Calu3 (cell line): ENCODE measurements around the gene ZNF691. TPM values are rescaled to one million over a fixed set of nuclear protein-coding genes. Genes with fewer than 3 reads are reported as not detected.

Experiments
- BruUV-seq: library from RNA; stranded (reverse); fragments of 400-500 nt; replicated peaks from 2 replicates; lab custom pipeline; 2021; lab: Mats Ljungman, UMichigan
- CTCF ChIA-PET: fragments of 300-600 bp; sonication (Branson Sonifier 250); formaldehyde crosslinking; loops from one replicate; lab custom pipeline; 2022; ENCODE audit warnings: antibody characterized with exemption; lab: Charles Lee
- DNase-seq: peaks from one replicate; pipeline ENCODE4 v3.0.0; 2022
- H3K27ac Mint-ChIP-seq: one replicate; pipeline ENCODE4 v1.8.0; 2022; ENCODE audit warnings: mixed read lengths; ENCODE audit not compliant: unreplicated experiment
- H3K27me3 Mint-ChIP-seq: one replicate; pipeline ENCODE4 v1.8.0; 2022; ENCODE audit warnings: mixed read lengths; ENCODE audit not compliant: unreplicated experiment
- H3K36me3 Mint-ChIP-seq: one replicate; pipeline ENCODE4 v1.8.0; 2022; ENCODE audit warnings: mild to moderate bottlenecking, moderate library complexity, mixed read lengths; ENCODE audit not compliant: insufficient read depth, unreplicated experiment
- H3K4me1 Mint-ChIP-seq: one replicate; pipeline ENCODE4 v1.8.0; 2022; ENCODE audit warnings: mild to moderate bottlenecking, low read depth, mixed read lengths; ENCODE audit not compliant: unreplicated experiment
- H3K4me3 Mint-ChIP-seq: one replicate; pipeline ENCODE4 v1.8.0; 2022; ENCODE audit warnings: mild to moderate bottlenecking, low read depth, moderate library complexity, mixed read lengths; ENCODE audit not compliant: unreplicated experiment
- H3K9me3 Mint-ChIP-seq: one replicate; pipeline ENCODE4 v1.8.0; 2022; ENCODE audit warnings: low read depth, mixed read lengths; ENCODE audit not compliant: unreplicated experiment
- intact Hi-C: fragments of 100-400 bp; cut with micrococcal nuclease; formaldehyde crosslinking; loops from one replicate; pipeline ENCODE4 v1.10.0; 2022; ENCODE audit not compliant: unreplicated experiment
- total RNA-seq: library from RNA; stranded (reverse); gene quantifications from 2 replicates; pipeline ENCODE4 v1.2.3, GENCODE V29; 2022
- TF ChIP-seq, protein P1 (sequence below): fragments of 200-600 bp; IDR thresholded peaks from one replicate; pipeline ENCODE4 v1.8.0; 2022; ENCODE audit warnings: antibody characterized with exemption; ENCODE audit not compliant: unreplicated experiment

ZNF691 gene
- total RNA-seq, 1 experiment from 2014 or later: 12.0 TPM

GRCh38 chr1:42873670-42874069, 27.3 kb downstream of the ZNF691 start:
- Mint-ChIP-seq H3K4me3 (no peak overlapping the region), H3K4me1 (no peaks in the 10 kb centered on the region), H3K9me3 (peaks cover 7% of the 10 kb centered on the region), H3K36me3 (no peaks in the 10 kb centered on the region), H3K27ac (no peak overlapping the region), H3K27me3 (peaks cover 89% of the 10 kb centered on the region)
- intact Hi-C loops: no loop called here
- CTCF ChIA-PET: no interaction called here
- no TSS peak for BruUV-seq
- DNase-seq: no peak
- TF ChIP-seq, protein P1, sequence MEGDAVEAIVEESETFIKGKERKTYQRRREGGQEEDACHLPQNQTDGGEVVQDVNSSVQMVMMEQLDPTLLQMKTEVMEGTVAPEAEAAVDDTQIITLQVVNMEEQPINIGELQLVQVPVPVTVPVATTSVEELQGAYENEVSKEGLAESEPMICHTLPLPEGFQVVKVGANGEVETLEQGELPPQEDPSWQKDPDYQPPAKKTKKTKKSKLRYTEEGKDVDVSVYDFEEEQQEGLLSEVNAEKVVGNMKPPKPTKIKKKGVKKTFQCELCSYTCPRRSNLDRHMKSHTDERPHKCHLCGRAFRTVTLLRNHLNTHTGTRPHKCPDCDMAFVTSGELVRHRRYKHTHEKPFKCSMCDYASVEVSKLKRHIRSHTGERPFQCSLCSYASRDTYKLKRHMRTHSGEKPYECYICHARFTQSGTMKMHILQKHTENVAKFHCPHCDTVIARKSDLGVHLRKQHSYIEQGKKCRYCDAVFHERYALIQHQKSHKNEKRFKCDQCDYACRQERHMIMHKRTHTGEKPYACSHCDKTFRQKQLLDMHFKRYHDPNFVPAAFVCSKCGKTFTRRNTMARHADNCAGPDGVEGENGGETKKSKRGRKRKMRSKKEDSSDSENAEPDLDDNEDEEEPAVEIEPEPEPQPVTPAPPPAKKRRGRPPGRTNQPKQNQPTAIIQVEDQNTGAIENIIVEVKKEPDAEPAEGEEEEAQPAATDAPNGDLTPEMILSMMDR: no peak

- Mint-ChIP-seq H3K36me3 (no peaks in the 10 kb centered on the region), H3K4me1 (no peaks in the 10 kb centered on the region), H3K27me3 (peaks cover 65% of the 10 kb centered on the region), H3K9me3 (peaks cover 7% of the 10 kb centered on the region), H3K27ac (no peak overlapping the region), H3K4me3 (no peak overlapping the region)
- BruUV-seq: no TSS peak
- intact Hi-C loops: no loop called here
- DNase-seq: no peak
- TF ChIP-seq, protein P1: no peak
- CTCF ChIA-PET: no interaction called here
Measured at GRCh38 chr1:42876009-42876408, 29.6 kb downstream of the ZNF691 start.

DNA sequence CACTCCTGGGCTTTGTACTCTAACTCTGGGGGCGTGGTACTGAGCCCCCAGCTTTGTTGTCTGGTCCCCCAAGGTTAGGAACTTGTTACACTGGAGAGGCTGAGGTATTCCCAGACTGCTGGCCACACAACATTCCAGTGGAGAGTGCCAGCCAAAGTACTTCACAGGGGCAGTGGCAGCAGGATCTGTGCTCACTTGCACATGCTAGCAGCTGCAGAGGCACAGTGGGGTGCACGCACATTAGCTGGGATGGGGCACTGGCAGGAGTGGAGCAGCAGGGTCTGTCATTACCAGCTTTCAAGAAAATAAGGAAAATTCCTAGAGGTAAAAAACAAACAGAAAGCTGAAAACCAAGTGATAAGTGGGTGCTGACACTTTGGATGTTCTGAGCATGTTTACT, 31.0 kb downstream of the ZNF691 start:
- H3K27ac Mint-ChIP-seq: no peak overlapping the region
- no TSS peak for BruUV-seq
- peaks cover 7% of the 10 kb centered on the region for H3K9me3 Mint-ChIP-seq
- no peak for DNase-seq
- peaks cover 57% of the 10 kb centered on the region for H3K27me3 Mint-ChIP-seq
- H3K4me1 Mint-ChIP-seq: no peaks in the 10 kb centered on the region
- TF ChIP-seq, protein P1: no peak
- no peak overlapping the region for H3K4me3 Mint-ChIP-seq
- intact Hi-C loops: no loop called here
- H3K36me3 Mint-ChIP-seq: no peaks in the 10 kb centered on the region
- CTCF ChIA-PET: no interaction called here

DNA sequence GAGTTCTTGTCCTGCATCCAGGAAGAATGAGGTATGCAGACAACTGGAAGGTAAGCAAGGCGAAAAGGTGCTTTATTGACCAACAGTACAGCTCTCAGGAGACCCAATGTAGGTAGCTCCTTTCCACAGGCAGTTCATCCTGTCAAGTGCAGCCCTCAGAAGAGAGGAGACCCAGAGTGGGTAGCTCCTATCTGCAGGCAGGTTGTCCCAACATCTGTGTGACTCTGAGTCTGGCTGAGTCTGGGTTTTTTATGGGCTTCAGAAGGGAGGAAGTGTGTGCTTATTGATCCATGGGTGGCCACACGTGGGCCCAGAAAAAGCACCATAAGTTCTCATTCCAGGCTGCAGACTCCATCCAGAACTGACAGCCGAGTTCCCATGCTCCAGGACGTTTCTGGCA, 34.0 kb downstream of the ZNF691 start:
- H3K4me1 Mint-ChIP-seq: no peaks in the 10 kb centered on the region
- TF ChIP-seq, protein P1: no peak
- DNase-seq: no peak
- CTCF ChIA-PET: no interaction called here
- peaks cover 42% of the 10 kb centered on the region for H3K27me3 Mint-ChIP-seq
- intact Hi-C loops: no loop called here
- H3K27ac Mint-ChIP-seq: no peak overlapping the region
- no peak overlapping the region for H3K4me3 Mint-ChIP-seq
- no peaks in the 10 kb centered on the region for H3K9me3 Mint-ChIP-seq
- BruUV-seq: no TSS peak
- H3K36me3 Mint-ChIP-seq: no peaks in the 10 kb centered on the region
